Right lobe of liver (tissue), 4 donors: Measurements from ENCODE around the gene CCL27.

Experiments used
- CTCF ChIP-seq, 4 donors: fragments of 200-600 bp in 3 of 4; fragments of 450-650 bp in 1 of 4; IDR thresholded peaks; one replicate each; pipeline versions ENCODE4 v1.5.1 to v1.8.0; 2016 to 2022; ENCODE audit warnings: antibody characterized with exemption in 4 of 4, mild to moderate bottlenecking in 2 of 4
- POLR2A ChIP-seq: fragments of 450-650 bp; IDR thresholded peaks from one replicate; pipeline ENCODE4 v1.6.1; 2017; ENCODE audit warnings: antibody characterized with exemption, mild to moderate bottlenecking
- donor health status: DM: no; HTN: no; CAD: no.
- donor health status: DM: no; HTN: no; CAD: no.
- donor health status: DM: no; HTN: yes; CAD: no.

DNA sequence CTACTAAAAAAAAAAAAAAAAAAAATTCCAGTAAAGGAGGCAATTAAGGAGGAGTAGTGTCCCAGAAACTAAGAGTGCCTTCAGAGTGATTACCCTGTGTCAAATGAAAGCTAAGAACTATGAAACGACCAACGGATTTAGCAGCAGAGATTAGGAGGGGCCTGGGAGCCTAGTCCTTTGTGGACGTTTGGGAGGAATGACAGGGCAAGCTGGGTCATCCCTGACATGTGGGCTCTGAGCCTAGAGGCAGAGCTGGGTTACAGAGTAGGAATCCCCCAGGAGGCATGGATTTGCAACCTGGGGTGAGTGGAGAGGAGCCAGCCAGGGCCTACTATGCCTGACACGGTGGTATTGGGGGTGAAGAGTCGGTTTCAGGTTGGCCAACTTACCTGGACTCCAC is 29.3 kb downstream of the CCL27 start:
- no peak for TF ChIP-seq CTCF (IDR thresholded peaks at IDR 0.05)
- no peak for TF ChIP-seq POLR2A
